NB4 (cell line): ENCODE data around the gene CFAP100.

Experiments
- CTCF ChIP-seq: IDR thresholded peaks from one replicate; pipeline ENCODE4 v1.5.1; 2012; ENCODE audit warnings: low read depth, low read length
- MAX ChIP-seq: IDR thresholded peaks from 2 replicates; pipeline ENCODE4 v1.6.1; 2011; ENCODE audit warnings: low read depth, low read length
- MYC ChIP-seq: IDR thresholded peaks from 2 replicates; pipeline ENCODE4 v1.6.1; 2011; ENCODE audit warnings: low read depth, low read length
- POLR2A ChIP-seq: IDR thresholded peaks from 2 replicates; pipeline ENCODE4 v1.6.1; 2011; ENCODE audit warnings: mild to moderate bottlenecking; ENCODE audit not compliant: insufficient read length; ENCODE audit errors: extremely low read depth

DNA sequence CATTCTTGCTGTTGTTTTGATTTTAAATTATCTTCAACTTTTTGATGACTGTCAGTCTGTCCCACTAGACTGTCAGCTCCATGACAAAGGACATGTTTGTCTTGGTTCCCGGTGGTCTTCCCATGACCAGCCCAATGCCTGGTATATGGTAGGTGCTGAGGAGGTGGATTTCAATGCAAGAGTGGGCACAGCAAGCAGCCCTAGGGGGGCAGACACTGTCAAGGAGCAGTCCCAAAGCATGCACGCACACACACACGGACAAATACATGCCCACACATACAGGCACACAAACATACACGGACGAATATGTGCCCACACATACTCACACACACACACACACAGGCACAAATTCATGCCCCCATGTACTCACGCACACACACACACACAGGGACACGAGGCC lies 49.5 kb upstream of the CFAP100 start:
- TF ChIP-seq CTCF (no peak), POLR2A (no peak), MAX (no peak), MYC (no peak)
